Loucy (cell line): ENCODE results near the gene RDH8.

ENCODE experiments used
- EZH2phosphoT487 ChIP-seq: fragments of 200-600 bp; IDR thresholded peaks from 2 replicates; pipeline ENCODE4 v1.6.1; 2018; ENCODE audit warnings: antibody characterized with exemption, mild to moderate bottlenecking, moderate library complexity, borderline replicate concordance
- TF ChIP-seq, protein P1 (sequence below): fragments of 200-600 bp; sonication (generic); conservative IDR thresholded peaks from 2 replicates; pipeline ENCODE4 v1.5.1; 2014; ENCODE audit warnings: mild to moderate bottlenecking, antibody characterized with exemption, low read length

DNA sequence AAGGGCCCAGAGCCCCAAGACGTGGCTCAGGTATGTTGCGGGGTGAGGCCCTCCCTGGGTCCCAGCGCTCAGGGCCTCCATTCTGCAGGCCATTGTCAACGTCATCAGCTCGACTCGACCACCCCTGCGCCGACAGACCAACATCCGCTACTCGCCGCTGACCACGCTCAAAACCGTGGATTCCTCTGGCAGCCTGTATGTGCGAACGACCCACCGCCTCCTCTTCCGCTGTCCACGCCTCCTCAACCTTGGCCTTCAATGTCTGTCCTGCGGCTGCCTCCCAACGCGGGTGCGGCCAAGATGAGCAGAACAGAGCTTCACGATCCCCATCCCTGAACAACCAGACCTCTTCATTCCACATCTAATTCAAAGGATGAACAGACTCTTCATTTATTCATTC lies 8.2 kb downstream of the RDH8 start:
- TF ChIP-seq, protein P1, sequence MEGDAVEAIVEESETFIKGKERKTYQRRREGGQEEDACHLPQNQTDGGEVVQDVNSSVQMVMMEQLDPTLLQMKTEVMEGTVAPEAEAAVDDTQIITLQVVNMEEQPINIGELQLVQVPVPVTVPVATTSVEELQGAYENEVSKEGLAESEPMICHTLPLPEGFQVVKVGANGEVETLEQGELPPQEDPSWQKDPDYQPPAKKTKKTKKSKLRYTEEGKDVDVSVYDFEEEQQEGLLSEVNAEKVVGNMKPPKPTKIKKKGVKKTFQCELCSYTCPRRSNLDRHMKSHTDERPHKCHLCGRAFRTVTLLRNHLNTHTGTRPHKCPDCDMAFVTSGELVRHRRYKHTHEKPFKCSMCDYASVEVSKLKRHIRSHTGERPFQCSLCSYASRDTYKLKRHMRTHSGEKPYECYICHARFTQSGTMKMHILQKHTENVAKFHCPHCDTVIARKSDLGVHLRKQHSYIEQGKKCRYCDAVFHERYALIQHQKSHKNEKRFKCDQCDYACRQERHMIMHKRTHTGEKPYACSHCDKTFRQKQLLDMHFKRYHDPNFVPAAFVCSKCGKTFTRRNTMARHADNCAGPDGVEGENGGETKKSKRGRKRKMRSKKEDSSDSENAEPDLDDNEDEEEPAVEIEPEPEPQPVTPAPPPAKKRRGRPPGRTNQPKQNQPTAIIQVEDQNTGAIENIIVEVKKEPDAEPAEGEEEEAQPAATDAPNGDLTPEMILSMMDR = no peak
- TF ChIP-seq EZH2phosphoT487 = no peak
